OCI-LY1 (cell line): Measurements from ENCODE around the gene MRPS22.

Experiments used
- H2AFZ ChIP-seq: fragments of 200-600 bp; sonication (generic), shearing (Covaris generic); 2 replicates; pipeline ENCODE4 v1.6.0; 2014; ENCODE audit warnings: antibody characterized with exemption, mild to moderate bottlenecking, low read length
- H3F3A ChIP-seq: fragments of 200-600 bp; sonication (generic), shearing (Covaris generic); 2 replicates; pipeline ENCODE4 v1.6.0; 2014; ENCODE audit warnings: mild to moderate bottlenecking, antibody characterized with exemption, low read length, moderate library complexity; ENCODE audit not compliant: insufficient read depth
- H3K27ac ChIP-seq: fragments of 200-600 bp; sonication (generic); 2 replicates; pipeline ENCODE4 v1.5.1; 2014; ENCODE audit warnings: low read length, mixed run types, mild to moderate bottlenecking, low read depth; ENCODE audit not compliant: poor library complexity, severe bottlenecking
- H3K27me3 ChIP-seq: fragments of 200-600 bp; sonication (generic); 2 replicates; pipeline ENCODE4 v1.6.0; 2014; ENCODE audit warnings: antibody characterized with exemption, mild to moderate bottlenecking, low read length, moderate library complexity; ENCODE audit not compliant: insufficient read depth
- H3K36me3 ChIP-seq: fragments of 200-600 bp; sonication (generic); 2 replicates; pipeline ENCODE4 v1.6.1; 2014; ENCODE audit warnings: mild to moderate bottlenecking, antibody characterized with exemption, low read length, moderate library complexity, mixed read lengths; ENCODE audit not compliant: insufficient read depth
- H3K4me1 ChIP-seq: fragments of 200-600 bp; sonication (generic); 2 replicates; pipeline ENCODE4 v1.5.1; 2014; ENCODE audit warnings: mild to moderate bottlenecking, low read length, moderate library complexity; ENCODE audit not compliant: insufficient read depth, severe bottlenecking
- H3K4me2 ChIP-seq: fragments of 200-600 bp; sonication (generic), shearing (Covaris generic); 2 replicates; pipeline ENCODE4 v1.6.1; 2014; ENCODE audit warnings: low read length
- H3K4me3 ChIP-seq: fragments of 200-600 bp; sonication (generic); 2 replicates; pipeline ENCODE4 v1.5.1; 2014; ENCODE audit warnings: low read length, low read depth, mild to moderate bottlenecking, mixed read lengths; ENCODE audit not compliant: poor library complexity, severe bottlenecking
- H3K79me2 ChIP-seq: fragments of 200-600 bp; shearing (Covaris generic); 2 replicates; pipeline ENCODE4 v1.6.1; 2016; ENCODE audit warnings: mixed run types, low read length, mixed read lengths; ENCODE audit not compliant: insufficient read depth
- H3K9ac ChIP-seq: fragments of 200-600 bp; sonication (generic), shearing (Covaris generic); 2 replicates; pipeline ENCODE4 v1.6.1; 2014; ENCODE audit warnings: mild to moderate bottlenecking, low read length, mixed read lengths
- H3K9me2 ChIP-seq: fragments of 200-600 bp; sonication (generic), shearing (Covaris generic); 2 replicates; pipeline ENCODE4 v1.6.1; 2014; ENCODE audit warnings: low read depth, mild to moderate bottlenecking, low read length, mixed read lengths
- H3K9me3 ChIP-seq: fragments of 200-600 bp; shearing (Covaris generic); 2 replicates; pipeline ENCODE4 v1.6.1; 2014; ENCODE audit warnings: low read length, mixed read lengths
- H4K20me1 ChIP-seq: fragments of 200-600 bp; sonication (generic), shearing (Covaris generic); 2 replicates; pipeline ENCODE4 v1.6.0; 2016; ENCODE audit warnings: mild to moderate bottlenecking, low read length; ENCODE audit not compliant: insufficient read depth
- CTCF ChIP-seq: fragments of 200-600 bp; sonication (generic), shearing (Covaris generic); IDR thresholded peaks from 2 replicates; pipeline ENCODE4 v1.5.1; 2017; ENCODE audit warnings: mild to moderate bottlenecking, antibody characterized with exemption, low read length, moderate library complexity, mixed read lengths
- EZH2 ChIP-seq: fragments of 200-600 bp; sonication (generic), shearing (Covaris generic); IDR thresholded peaks from 2 replicates; pipeline ENCODE4 v1.8.0; 2017; ENCODE audit warnings: borderline replicate concordance, mixed run types, mild to moderate bottlenecking, antibody characterized with exemption, low read length, moderate library complexity, mixed read lengths

Gene MRPS22

GRCh38 chr3:139302801-139303113 is 41.1 kb upstream of the MRPS22 start:
- H4K20me1 ChIP-seq: no peaks in the 10 kb centered on the region
- H3K4me3 ChIP-seq: no peak overlapping the region
- no peaks in the 10 kb centered on the region for H3K9me3 ChIP-seq
- no peaks in the 10 kb centered on the region for H3K36me3 ChIP-seq
- H3F3A ChIP-seq: no peaks in the 10 kb centered on the region
- H3K9me2 ChIP-seq: no peaks in the 10 kb centered on the region
- H3K79me2 ChIP-seq: no peaks in the 10 kb centered on the region
- no peak for TF ChIP-seq EZH2
- no peak for TF ChIP-seq CTCF
- H3K4me1 ChIP-seq: no peaks in the 10 kb centered on the region
- no peak overlapping the region for H2AFZ ChIP-seq
- H3K27ac ChIP-seq: no peak overlapping the region
- H3K27me3 ChIP-seq: no peaks in the 10 kb centered on the region
- H3K4me2 ChIP-seq: no peak overlapping the region
- H3K9ac ChIP-seq: no peak overlapping the region

GRCh38 chr3:139303216-139303615 is 40.6 kb upstream of the MRPS22 start:
- H3K4me1 ChIP-seq: no peaks in the 10 kb centered on the region
- H3K4me2 ChIP-seq: no peak overlapping the region

GRCh38 chr3:139304383-139304782 is 39.4 kb upstream of the MRPS22 start:
- no peaks in the 10 kb centered on the region for H4K20me1 ChIP-seq
- H3F3A ChIP-seq: no peaks in the 10 kb centered on the region
- H3K4me2 ChIP-seq: no peak overlapping the region
- no peaks in the 10 kb centered on the region for H3K4me1 ChIP-seq
- H3K27ac ChIP-seq: no peak overlapping the region
- H3K9ac ChIP-seq: no peak overlapping the region
- no peak overlapping the region for H3K4me3 ChIP-seq
- TF ChIP-seq CTCF (no peak), EZH2 (no peak)
- H3K79me2 ChIP-seq: no peaks in the 10 kb centered on the region
- no peak overlapping the region for H2AFZ ChIP-seq
- H3K27me3 ChIP-seq: peaks cover 5% of the 10 kb centered on the region
- no peaks in the 10 kb centered on the region for H3K36me3 ChIP-seq
- H3K9me2 ChIP-seq: no peaks in the 10 kb centered on the region
- H3K9me3 ChIP-seq: no peaks in the 10 kb centered on the region

More at GRCh38 chr3:139303216-139303615, 40.6 kb upstream of the MRPS22 start:
- TF ChIP-seq EZH2 (no peak), CTCF (no peak)
- Histone ChIP-seq H3K9ac (no peak overlapping the region), H2AFZ (no peak overlapping the region), H3F3A (no peaks in the 10 kb centered on the region), H3K27me3 (no peaks in the 10 kb centered on the region), H3K79me2 (no peaks in the 10 kb centered on the region), H3K9me3 (no peaks in the 10 kb centered on the region), H4K20me1 (no peaks in the 10 kb centered on the region), H3K27ac (no peak overlapping the region), H3K4me3 (no peak overlapping the region), H3K36me3 (no peaks in the 10 kb centered on the region), H3K9me2 (no peaks in the 10 kb centered on the region)
